ENCODE results near the gene ATF6.
"Not testable (repeated sequence)": the region's sequence is repeated elsewhere in the genome, so short reads cannot be mapped to it uniquely, and the experiment has no call there.

ATF6 gene

DNA sequence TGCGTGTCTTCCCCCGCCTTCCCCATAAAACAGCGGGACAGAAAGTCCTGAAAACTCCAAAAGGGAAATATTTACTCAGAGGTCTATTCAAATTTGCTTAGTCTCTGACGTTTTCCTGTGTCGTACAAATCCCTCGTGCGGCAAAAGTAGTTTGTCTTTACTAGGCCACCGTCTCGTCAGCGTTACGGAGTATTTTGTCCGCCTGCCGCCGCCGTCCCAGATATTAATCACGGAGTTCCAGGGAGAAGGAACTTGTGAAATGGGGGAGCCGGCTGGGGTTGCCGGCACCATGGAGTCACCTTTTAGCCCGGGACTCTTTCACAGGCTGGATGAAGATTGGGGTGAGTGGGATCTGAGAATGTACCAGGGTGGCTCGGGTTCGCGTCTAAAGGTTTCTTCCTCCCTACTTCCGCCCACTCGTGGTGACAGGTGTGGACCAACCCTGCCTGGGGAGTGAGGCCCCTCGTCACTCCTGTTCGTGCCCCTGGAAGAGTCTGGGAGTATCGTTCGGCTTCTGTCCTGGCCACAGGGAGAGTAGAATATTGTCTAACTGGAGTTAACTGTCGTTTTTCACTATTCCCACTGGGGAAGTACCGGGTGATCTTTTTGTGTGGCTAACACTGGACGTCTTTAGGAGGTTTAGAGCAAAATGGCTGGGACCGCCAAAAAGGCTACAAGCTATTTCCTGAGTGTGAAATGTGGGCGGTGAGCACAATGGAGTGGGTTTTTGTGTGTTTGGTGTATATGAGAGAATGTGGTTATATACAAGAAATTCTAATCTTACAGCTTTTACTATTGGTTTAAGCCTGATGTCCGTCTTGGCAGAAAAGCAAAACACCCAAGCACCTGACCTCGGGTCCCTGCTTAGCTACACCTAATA, at the start of gene ATF6:
Gene ATF6, plus strand, starts transcription at position 219 of the 880 bp plus-strand sequence. Its CDS starts 41 bp downstream, at position 260.
- peak; percentile 62 for DNase-seq

DNA sequence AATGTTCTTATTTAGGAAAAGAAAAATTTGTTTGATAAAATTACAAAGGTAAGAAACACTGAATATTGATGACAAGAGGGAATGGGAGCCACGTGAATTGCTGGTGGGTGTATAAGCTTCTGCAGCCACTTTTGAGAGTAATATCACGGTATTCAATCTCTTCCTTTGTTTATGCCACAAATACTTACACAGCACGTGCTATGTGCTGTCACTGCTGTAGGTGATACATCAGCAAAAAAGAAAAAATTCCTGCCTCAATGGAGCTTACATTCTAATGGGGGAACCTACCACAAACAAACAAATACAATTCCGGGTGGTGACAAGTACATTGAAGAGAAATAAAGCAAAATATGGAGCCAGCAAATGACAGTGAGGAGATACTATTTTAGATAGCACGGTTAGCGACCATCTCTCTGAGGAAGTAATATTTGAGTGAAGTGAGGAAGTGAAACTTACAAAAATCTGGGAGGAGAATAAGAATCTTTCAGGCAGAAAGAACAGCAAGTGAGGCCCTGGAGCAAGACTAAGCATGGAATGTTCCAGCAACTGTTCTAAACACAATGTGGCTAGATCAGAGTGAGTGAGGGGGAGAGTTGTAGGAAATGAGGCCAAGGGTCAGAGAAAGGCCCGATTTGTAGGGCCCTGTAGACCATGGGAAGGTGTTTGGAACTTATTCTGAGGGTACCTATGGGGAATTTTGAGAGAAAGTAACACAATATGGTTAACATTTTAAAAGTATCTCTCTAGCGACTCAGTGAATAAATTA, 47.4 kb upstream of the ATF6 start:
- no peak for DNase-seq

DNA sequence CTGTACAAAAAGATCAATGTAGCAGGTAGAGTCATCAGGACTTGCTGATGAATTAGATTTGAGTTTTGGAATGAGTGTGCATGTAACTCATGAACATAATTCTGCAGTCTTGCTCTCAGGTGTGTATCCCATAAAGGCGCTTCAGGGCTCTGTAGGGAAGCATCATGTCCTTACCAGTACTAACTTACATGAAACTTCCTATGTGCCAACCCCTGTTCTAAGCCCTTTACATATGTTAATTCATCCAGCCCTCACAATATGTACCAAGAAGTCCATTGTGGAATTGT, 46.9 kb upstream of the ATF6 start:
- no peak for DNase-seq

- no peak for DNase-seq
Measured at GRCh38 chr1:161720422-161720821, 45.7 kb upstream of the ATF6 start.

DNA sequence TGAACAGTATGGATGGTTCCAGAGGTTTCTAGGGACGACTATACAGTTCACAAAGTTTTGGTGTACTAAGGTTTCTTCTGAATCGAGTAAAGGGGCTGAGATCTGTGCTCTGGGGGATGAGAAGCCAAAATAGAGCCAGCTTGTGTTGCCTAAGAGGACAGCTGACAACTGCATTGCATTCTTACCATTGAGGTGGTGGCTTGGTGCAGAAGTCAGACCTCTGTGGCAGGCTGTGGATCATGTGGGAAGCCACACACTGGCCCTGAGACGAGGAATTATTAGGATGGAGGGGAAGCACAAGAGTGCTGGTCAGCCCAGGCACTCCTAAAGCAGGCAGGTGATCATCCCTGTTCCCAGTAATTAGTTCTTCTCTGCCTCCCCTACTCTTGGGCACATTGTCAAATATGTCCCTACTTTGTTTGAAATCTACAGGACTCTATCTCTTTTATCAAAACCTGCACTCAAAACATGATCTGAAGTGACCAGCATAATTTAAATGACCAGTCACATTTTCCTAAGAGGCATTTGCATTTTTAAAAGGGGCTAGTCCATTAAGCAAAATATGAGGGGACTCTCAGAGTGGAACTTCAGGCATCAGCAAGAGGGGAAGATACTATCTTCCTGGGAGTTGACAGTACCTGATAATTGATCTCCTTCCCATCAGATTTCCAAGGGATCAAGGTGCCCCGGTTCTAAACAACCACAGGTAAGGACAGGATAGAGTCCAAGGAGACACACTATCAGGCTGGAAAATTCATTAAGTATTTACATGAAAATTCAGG, 45.0 kb upstream of the ATF6 start, which contains the start of gene FCRLB:
Gene FCRLB, plus strand, starts transcription at position 589 of the 782 bp plus-strand sequence. CDS start 1,129 bp downstream, outside the sequence.
- no peak for DNase-seq

GRCh38 chr1:161721738-161722343, 44.3 kb upstream of the ATF6 start:
- DNase-seq, result peak; percentile 13

GRCh38 chr1:161722406-161722805, 43.7 kb upstream of the ATF6 start:
- DNase-seq, result no peak

DNA sequence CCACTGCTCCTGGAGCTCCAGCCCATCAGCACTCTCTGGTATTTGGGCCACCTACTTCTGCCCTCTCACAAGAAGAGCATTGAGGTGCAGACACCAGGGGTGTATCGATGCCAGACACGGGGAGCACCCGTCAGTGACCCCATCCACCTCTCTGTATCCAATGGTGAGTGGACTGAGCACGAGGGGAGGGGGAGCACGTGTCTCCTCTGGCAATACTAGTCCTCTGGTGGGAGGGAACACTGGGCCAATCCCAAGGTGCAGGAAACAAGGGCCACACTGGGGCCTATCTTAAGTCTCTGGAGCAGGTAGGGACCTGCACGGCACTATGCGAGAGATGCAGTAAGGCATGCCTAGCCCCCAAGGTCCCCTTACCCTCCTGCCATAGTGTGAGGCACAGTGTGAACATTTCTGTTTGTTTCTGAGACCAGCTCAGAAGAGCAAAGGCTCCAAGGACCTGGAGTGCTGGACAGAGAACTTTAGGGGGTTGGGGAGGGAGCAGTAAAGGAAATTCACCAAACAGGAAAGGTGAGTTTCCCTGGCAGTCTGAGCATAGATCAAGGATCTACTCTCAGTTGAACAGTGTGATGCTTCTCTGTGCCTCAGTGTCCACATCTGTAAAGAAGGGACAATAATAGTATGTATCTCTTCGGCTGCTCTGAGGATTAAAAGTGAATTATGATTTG, 42.5 kb upstream of the ATF6 start:
- no peak for DNase-seq

DNA sequence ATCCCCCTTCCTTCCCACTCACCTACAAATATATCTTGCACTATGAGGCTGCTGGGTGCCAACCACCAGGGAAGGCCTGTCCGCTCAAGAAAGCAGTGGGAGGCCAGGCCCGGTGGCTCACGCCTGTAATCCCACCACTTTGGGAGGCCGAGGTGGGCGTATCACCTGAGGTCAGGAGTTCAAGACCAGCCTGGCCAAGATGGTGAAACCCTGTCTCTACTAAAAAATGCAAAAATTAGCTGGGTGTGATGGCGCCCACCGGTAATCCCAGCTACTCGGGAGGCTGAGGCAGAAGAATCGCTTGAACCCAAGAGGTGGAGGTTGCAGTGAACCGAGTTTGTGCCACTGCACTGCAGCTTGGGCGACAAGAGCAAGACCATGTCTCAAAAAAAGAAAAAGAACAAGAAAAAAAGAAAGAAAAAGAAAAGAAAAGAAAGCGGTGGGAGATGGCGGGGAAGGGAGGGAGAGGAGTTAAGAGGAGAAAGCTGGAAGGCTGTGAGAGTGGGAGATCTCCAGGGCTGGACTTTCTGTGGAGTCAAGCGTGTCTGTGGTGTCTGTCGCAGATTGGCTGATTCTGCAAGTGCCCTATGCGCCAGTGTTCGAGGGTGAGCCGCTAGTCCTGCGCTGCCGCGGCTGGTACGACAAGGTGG, 40.7 kb upstream of the ATF6 start:
- DNase-seq, result not testable (repeated sequence)

- DNase-seq, result peak; percentile 70
Measured at GRCh38 chr1:161725908-161726472, 40.1 kb upstream of the ATF6 start.

DNA sequence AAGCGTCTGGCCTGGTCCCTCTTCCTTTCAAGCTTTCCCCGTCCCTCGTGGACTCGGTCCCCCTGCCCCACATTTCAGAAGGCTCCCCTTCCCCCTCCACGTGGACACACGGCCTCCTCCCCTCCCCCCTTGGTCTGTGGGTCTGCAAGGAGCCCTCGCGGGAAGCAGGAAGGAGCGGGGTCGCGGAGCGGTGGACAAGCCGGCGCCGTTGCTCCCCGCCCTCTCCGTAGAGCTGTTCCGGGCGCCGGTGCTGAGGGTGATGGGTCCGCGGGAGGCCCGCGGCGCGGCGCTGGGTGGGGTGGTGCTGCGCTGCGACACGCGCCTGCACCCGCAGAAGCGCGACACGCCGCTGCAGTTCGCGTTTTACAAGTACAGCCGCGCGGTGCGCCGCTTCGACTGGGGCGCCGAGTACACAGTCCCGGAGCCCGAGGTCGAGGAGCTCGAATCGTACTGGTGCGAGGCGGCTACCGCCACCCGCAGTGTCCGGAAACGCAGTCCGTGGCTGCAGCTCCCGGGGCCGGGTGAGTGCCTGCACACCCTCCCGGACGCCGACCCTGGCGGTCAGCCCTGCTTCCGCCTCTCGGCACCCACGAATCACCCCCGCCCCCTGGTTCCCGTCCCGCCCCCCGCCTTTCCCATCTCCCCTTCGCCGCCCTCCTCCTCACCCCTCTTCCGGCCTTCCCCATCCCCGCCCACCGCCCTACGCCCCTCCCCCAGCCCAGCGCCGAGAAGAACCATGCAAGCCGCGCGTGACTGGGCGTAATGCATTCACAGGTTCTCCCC, 39.5 kb upstream of the ATF6 start:
- peak; percentile 93 for DNase-seq

- no peak for DNase-seq
Measured at GRCh38 chr1:161727256-161727924, 38.7 kb upstream of the ATF6 start.

GRCh38 chr1:161728376-161729226, 37.5 kb upstream of the ATF6 start:
- DNase-seq, result no peak

- peak; percentile 22 for DNase-seq
Measured at GRCh38 chr1:161730050-161730564, 36.0 kb upstream of the ATF6 start.

DNA sequence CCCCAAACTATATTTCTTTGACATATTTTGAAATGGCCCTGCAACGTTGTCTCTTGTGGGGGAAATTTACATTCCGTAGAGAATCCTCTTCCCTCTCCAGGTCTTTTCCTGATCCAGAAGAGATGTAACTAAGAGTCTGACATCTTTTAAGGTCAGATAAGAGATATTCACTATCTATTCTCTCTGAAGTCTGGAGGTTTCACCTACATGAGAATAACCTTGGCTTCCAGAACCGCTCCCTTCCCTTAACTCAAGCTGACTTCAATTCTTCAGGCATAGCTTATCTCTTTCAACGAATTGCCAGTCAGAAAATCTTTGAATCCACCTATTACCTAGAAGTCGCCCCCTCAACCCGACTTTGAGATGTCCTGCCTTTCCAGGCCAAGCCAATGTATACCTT, 34.9 kb upstream of the ATF6 start:
- no peak for DNase-seq

DNA sequence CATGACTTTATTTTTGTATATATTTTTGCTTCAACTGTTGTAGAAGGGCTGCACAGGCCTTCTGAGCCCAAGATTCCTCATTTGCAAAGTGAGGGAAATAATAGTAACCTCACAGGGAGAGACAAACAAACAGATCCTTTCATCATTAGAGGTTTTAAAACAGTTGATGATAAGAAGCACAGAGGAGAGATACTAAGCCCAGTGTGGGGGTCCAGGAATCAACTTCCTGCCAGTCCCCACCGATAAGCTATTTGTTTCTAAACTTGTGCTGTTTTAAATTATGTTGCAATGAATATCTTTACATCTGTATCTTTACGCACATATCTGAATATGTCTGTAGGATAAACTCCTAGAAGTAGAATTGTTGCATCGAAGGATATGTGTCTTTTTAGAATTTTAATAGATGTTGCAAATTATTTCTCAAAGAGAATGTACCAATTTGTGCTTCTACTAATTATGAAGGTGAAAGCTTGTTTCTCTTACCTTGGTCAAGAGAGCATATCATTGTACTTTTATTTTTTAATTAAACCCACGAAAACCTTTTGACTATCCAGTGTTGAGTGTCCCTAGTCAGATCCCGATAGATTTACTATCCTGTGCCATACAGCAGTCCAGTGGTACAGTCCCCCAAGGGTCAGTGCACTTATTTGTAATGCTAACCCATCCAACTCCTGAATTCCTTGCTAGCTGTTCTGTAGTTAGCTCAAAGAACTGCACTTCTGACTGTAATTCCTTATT, 34.0 kb upstream of the ATF6 start:
- DNase-seq, result no peak

GRCh38 chr1:161733526-161733925, 32.6 kb upstream of the ATF6 start:
- DNase-seq, result no peak

GRCh38 chr1:161735837-161736236, 30.3 kb upstream of the ATF6 start:
- no peak for DNase-seq
